Measurements from ENCODE around the gene MCC. TPM values are rescaled to one million over a fixed set of nuclear protein-coding genes. Genes with fewer than 3 reads are reported as not detected.

Gene MCC
- total and polyA plus RNA-seq, 2 of the 4 experiments (the other 2 are of a cell fraction) = 5.0 to 20.6 TPM

DNA sequence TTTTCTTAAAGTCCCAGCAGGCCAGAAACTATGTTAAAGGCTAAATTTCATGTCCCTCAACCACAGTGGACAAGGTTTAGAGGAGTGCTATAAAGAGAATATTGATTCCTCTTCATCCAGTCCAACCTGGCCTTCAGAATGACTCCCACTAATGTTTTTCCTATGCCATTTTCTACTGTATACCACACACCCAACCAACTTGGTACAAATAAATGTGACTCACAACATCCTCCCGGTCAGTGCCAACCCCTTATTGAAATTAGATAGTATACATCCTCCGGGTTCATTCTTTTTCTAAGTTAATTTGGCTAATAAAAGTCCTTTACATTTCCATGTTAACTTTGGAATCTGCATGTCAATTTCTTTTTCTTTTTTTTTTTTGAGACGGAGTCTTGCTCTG lies 268.6 kb downstream of the MCC start:
- Histone ChIP-seq H2BK15ac (ENCODE audit: low read depth, low read length) (no peak overlapping the region), H3K56ac (ENCODE audit: extremely low read depth, insufficient read depth, low read length) (no peak overlapping the region), H2BK20ac (ENCODE audit: low read depth, low read length) (no peak overlapping the region), H4K5ac (ENCODE audit: low read depth, low read length) (no peak overlapping the region), H3K27me3 (ENCODE audit: control insufficient read depth, insufficient read depth, low read length) (no peaks in the 10 kb centered on the region), H2BK120ac (ENCODE audit: low read depth, low read length) (no peak overlapping the region), H3K4me3 (ENCODE audit: insufficient read depth, low read depth, low read length) (no peak overlapping the region), H3K4me1 (ENCODE audit: control insufficient read depth, insufficient read depth, low read length) (peaks cover 9% of the 10 kb centered on the region), H4K8ac (ENCODE audit: low read depth in 2 of 2, low read length in 2 of 2) (no peak overlapping the region), H3K9me1 (ENCODE audit: insufficient read depth, low read length) (peaks cover 22% of the 10 kb centered on the region), H3K9me3 (ENCODE audit: control insufficient read depth, insufficient read depth, low read length) (no peaks in the 10 kb centered on the region), H3K14ac (replicated peaks; ENCODE audit: low read depth, low read length) (no peak overlapping the region), H3K9ac (ENCODE audit: low read depth, low read length) (no peak overlapping the region), H4K20me1 (ENCODE audit: insufficient read depth, low read length) (peaks cover 15% of the 10 kb centered on the region; the same call in 1 of the 2 replicates), H3K4me2 (ENCODE audit: low read depth, low read length) (no peak overlapping the region), H2BK5ac (ENCODE audit: low read depth, low read length, poor library complexity, severe bottlenecking) (no peak overlapping the region), H3K79me1 (ENCODE audit: low read depth in 1 of 2, low read length in 2 of 2) (peaks cover 34 to 40% of the 10 kb centered on the region in 2 experiments), H3K18ac (ENCODE audit: low read depth, low read length) (no peak overlapping the region), H2AK5ac (ENCODE audit: low read depth, low read length) (no peak overlapping the region), H2AFZ (replicated peaks; ENCODE audit: low read length, poor library complexity) (no peak overlapping the region), H4K91ac (ENCODE audit: insufficient read depth, low read depth, low read length) (no peak overlapping the region), H3K23ac (ENCODE audit: low read depth, low read length) (no peak overlapping the region), H3K36me3 (ENCODE audit: control insufficient read depth, insufficient read depth, low read length) (no peaks in the 10 kb centered on the region), H2AK9ac (replicated peaks; ENCODE audit: low read depth, low read length, poor library complexity) (no peak overlapping the region), H3K4ac (ENCODE audit: low read depth, low read length) (no peak overlapping the region), H3K27ac (ENCODE audit: insufficient read depth, low read length) (no peak overlapping the region)
- no TSS peak for BruUV-seq (replicated peaks)
- ChIA-PET POLR2A (ENCODE audit: unreplicated experiment) (no interaction called here), CTCF (no interaction called here)
- in situ Hi-C loops (cut with MboI; ENCODE audit: low sequenced_read_pairs) = no loop called here
- DNase-seq (no peak), ATAC-seq (ENCODE audit: low read depth) (no peak)
- dilution Hi-C loops (cut with HindIII; ENCODE audit: low sequenced_read_pairs, unreplicated experiment) = no loop called here
- no CpG with 5 or more reads among the region's 3 CpGs for WGBS, 2 experiments (ENCODE audit: extremely low coverage in 2 of 2, insufficient read length in 1 of 2)
- intact Hi-C loops (cut with micrococcal nuclease) = no loop called here
- TF ChIP-seq, protein P1, sequence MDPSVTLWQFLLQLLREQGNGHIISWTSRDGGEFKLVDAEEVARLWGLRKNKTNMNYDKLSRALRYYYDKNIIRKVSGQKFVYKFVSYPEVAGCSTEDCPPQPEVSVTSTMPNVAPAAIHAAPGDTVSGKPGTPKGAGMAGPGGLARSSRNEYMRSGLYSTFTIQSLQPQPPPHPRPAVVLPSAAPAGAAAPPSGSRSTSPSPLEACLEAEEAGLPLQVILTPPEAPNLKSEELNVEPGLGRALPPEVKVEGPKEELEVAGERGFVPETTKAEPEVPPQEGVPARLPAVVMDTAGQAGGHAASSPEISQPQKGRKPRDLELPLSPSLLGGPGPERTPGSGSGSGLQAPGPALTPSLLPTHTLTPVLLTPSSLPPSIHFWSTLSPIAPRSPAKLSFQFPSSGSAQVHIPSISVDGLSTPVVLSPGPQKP (IDR thresholded peaks at IDR 0.05; ENCODE audit: borderline replicate concordance, low read depth, low read length) = no peak
- TF ChIP-seq POLR2A (IDR thresholded peaks at IDR 0.05; ENCODE audit: low read depth, low read length) = no peak
- no peak for TF ChIP-seq SMC3 (IDR thresholded peaks at IDR 0.05; ENCODE audit: low read depth, low read length)
- no peak for TF ChIP-seq BHLHE40 (IDR thresholded peaks at IDR 0.05; ENCODE audit: low read depth, low read length)
- TF ChIP-seq, protein P2, sequence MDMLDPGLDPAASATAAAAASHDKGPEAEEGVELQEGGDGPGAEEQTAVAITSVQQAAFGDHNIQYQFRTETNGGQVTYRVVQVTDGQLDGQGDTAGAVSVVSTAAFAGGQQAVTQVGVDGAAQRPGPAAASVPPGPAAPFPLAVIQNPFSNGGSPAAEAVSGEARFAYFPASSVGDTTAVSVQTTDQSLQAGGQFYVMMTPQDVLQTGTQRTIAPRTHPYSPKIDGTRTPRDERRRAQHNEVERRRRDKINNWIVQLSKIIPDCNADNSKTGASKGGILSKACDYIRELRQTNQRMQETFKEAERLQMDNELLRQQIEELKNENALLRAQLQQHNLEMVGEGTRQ (IDR thresholded peaks at IDR 0.05; ENCODE audit: low read depth, low read length) = no peak
- no peak for TF ChIP-seq MXI1 (IDR thresholded peaks at IDR 0.05; ENCODE audit: borderline replicate concordance, low read depth, low read length)
- TF ChIP-seq FOS (IDR thresholded peaks at IDR 0.05; ENCODE audit: low read depth, low read length) = no peak
- TF ChIP-seq, protein P3, sequence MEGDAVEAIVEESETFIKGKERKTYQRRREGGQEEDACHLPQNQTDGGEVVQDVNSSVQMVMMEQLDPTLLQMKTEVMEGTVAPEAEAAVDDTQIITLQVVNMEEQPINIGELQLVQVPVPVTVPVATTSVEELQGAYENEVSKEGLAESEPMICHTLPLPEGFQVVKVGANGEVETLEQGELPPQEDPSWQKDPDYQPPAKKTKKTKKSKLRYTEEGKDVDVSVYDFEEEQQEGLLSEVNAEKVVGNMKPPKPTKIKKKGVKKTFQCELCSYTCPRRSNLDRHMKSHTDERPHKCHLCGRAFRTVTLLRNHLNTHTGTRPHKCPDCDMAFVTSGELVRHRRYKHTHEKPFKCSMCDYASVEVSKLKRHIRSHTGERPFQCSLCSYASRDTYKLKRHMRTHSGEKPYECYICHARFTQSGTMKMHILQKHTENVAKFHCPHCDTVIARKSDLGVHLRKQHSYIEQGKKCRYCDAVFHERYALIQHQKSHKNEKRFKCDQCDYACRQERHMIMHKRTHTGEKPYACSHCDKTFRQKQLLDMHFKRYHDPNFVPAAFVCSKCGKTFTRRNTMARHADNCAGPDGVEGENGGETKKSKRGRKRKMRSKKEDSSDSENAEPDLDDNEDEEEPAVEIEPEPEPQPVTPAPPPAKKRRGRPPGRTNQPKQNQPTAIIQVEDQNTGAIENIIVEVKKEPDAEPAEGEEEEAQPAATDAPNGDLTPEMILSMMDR (conservative IDR thresholded peaks at IDR 0.05; ENCODE audit: low read depth, low read length) = no peak
- no peak for TF ChIP-seq RCOR1 (IDR thresholded peaks at IDR 0.05; ENCODE audit: insufficient replicate concordance, low read length)
- TF ChIP-seq CEBPB (IDR thresholded peaks at IDR 0.05; ENCODE audit: low read depth, low read length) = no peak
- TF ChIP-seq MAZ (IDR thresholded peaks at IDR 0.05; ENCODE audit: borderline replicate concordance, low read depth, low read length) = no peak
- no peak for TF ChIP-seq CHD1 (IDR thresholded peaks at IDR 0.05; ENCODE audit: low read depth, low read length)
- no peak for TF ChIP-seq MAFK (IDR thresholded peaks at IDR 0.05; ENCODE audit: low read depth, low read length)
- no peak for TF ChIP-seq RAD21 (IDR thresholded peaks at IDR 0.05; ENCODE audit: low read length)
- no peak for TF ChIP-seq NFE2L2 (IDR thresholded peaks at IDR 0.05; ENCODE audit: low read depth, low read length)
- no peak for TF ChIP-seq RFX5 (IDR thresholded peaks at IDR 0.05; ENCODE audit: low read depth, low read length)
